GM12891 (cell line): ENCODE results near the gene XAB2.

ENCODE experiments used
- PAX5 ChIP-seq: IDR thresholded peaks from 2 replicates; pipeline ENCODE4 v1.6.1; 2011; ENCODE audit warnings: low read length, moderate library complexity, mild to moderate bottlenecking; ENCODE audit not compliant: insufficient read depth, severe bottlenecking
- POLR2A ChIP-seq: IDR thresholded peaks from 2 replicates; pipeline ENCODE4 v1.6.1; 2011; ENCODE audit warnings: low read depth, low read length, control low read depth
- POLR2AphosphoS5 ChIP-seq: IDR thresholded peaks from 2 replicates; pipeline ENCODE4 v1.6.1; 2011; ENCODE audit warnings: low read depth, low read length, control low read depth
- TAF1 ChIP-seq: IDR thresholded peaks from 2 replicates; pipeline ENCODE4 v1.6.1; 2011; ENCODE audit warnings: low read depth, low read length, control low read depth

GRCh38 chr19:7570761-7571160, 58.6 kb downstream of the XAB2 start:
- TF ChIP-seq POLR2A (no peak), POLR2AphosphoS5 (no peak), PAX5 (no peak), TAF1 (no peak)
